UCSD-AML1 (cell line): Measurements from ENCODE around the gene ANO7.

Experiments used
- DNase-seq: peaks from one replicate; lab custom pipeline; 2025; ENCODE audit not compliant: unreplicated experiment; lab: John Stamatoyannopoulos, UW

The ANO7 gene

DNA sequence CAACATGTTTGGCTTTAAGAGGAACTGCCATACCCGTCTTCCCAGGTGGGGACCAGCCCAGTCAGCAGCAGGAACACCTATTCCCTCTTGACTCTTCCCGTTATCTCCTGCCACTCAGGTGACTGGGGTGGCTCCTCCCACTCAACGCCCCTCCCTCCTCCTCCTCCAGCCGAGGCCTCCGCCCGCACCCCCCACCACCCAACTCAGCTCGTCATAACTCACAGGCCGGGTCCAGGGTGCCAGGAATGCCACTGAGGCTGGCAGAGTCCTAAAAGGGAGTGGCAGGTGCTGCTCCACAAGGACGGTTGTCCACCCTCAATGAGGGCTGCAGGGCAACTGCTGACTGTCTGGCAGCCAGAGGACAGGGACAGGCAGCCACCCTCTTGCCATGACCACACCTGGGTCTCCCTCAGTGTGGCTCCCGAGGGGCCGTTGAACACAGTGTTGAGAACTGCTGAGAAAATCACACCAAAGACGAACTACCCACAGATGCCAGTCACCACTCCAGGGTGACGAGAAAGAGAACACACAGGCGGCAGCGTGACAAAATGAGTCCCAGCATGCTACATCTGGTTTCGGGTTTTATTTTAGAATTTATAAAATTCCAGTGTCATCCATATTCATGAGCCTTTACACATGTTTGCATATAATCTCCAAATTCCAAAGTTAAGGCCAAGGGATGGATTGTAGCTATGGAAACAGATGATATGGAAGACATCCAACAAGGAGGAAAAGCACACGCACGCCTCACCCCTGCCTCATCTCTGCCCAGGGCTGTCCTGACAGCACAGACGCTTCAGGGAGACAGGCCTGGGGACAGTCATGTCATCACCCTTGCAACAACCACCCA, 38.5 kb downstream of the ANO7 start:
- no peak for DNase-seq

- no peak for DNase-seq
Observed at GRCh38 chr2:241227594-241227993, 39.1 kb downstream of the ANO7 start.

- no peak for DNase-seq
Observed at GRCh38 chr2:241228081-241228859, 39.8 kb downstream of the ANO7 start.

- DNase-seq: no peak
Observed at GRCh38 chr2:241228860-241229516, 40.5 kb downstream of the ANO7 start.

DNA sequence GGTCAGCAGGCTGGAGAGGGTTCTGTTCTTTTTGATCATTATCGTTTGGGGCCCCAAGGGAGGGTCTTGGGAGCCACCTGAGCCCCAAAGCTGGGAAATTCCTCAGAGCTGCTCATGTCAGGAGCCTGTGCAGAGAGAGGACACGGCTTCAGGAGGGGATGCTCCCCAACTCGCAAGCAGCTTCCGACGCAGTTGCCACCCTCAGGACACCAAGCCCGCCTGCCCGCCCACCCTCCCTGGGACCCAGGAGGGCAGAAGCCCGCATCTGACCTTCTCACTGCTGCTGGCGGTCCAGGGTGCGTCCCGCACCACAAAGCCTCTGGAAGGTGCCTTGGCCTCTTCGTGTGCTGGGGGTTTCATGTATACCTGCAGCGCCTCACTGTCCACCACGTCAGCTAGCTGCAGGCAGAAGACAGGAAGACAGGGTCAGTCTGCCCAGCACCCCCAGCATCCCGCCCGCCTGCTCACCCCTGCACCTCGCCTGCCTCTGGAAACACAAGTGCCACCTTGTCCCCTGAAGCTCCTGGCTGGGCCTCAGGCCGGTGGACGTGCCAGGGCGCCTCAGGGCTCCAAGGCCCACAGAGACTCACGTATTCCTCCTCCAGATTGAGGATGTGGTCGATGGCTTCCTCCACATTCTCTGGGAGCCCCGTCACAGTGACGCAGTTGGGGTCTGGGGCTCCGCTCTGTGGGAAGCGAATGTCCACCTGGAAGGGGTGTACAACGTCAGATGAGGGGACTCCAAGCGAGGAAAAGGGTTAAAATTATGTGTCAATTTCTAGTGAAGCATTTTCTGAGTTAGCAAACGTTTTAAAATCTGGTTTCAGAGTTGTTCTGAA, 41.3 kb downstream of the ANO7 start:
- no peak for DNase-seq

DNA sequence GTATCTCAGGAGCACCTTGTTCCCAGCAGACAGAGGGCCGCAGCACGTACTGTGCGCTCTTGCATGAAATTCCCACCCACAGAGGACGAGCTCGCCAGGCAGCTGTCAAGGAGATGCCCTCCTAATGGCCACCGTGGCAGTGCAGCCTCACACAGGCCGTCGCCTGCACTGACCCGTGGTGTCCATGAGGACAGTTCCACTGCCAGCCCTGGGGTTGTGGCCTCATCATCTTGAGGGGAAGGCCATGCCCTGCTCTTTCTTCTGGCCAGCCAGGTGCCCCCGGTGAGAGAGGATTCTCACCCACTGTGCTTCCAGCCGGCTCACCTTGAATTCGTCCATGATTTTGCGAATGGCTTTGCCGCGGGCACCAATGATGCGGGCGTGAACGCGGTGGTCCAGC, 42.0 kb downstream of the ANO7 start:
- no peak for DNase-seq

- no peak for DNase-seq
Observed at GRCh38 chr2:241232736-241233575, 44.5 kb downstream of the ANO7 start.

GRCh38 chr2:241234066-241234790, 45.8 kb downstream of the ANO7 start:
- no peak for DNase-seq

- DNase-seq: no peak
Observed at GRCh38 chr2:241234962-241235740, 46.7 kb downstream of the ANO7 start.

GRCh38 chr2:241235859-241236593, 47.5 kb downstream of the ANO7 start:
- no peak for DNase-seq

DNA sequence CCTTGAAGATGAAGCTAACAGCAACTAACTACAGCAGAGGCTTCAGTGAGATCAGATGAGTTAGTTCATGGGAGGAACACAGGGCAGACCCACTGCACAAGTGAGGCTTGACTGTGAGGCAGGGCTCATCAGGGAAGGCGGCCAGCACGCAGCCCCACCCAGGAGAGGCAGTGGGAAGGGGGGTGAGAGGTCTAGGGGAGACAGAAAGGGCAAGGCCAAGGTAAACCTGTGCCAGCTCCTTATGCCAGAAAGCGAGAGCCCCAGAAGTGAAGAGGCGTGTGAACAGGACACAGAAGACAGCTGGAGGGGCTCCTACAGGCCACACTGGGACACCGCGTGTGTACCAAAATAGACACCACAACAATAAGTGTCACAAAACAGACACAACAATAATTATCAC, 48.6 kb downstream of the ANO7 start:
- no peak for DNase-seq

DNA sequence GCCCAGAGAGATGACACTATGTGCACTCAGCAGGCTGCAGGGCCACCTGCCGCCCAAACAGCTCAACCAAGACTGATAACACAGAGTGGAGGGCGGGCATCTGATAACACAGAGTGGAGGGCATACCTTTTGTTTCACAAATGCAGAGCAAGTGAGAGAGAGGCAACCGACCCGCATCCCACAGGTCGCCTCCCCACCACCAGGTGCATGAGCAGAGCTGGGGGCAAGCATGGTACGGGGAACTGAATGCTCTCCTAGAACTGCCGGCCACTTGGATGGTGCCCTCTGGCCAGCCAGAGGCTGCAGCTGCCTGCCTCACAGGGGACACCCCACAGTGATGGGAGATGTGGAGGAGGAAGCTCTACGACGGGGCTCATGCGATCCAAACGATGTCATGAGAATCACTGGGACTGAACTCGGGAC, 49.5 kb downstream of the ANO7 start:
- no peak for DNase-seq

DNA sequence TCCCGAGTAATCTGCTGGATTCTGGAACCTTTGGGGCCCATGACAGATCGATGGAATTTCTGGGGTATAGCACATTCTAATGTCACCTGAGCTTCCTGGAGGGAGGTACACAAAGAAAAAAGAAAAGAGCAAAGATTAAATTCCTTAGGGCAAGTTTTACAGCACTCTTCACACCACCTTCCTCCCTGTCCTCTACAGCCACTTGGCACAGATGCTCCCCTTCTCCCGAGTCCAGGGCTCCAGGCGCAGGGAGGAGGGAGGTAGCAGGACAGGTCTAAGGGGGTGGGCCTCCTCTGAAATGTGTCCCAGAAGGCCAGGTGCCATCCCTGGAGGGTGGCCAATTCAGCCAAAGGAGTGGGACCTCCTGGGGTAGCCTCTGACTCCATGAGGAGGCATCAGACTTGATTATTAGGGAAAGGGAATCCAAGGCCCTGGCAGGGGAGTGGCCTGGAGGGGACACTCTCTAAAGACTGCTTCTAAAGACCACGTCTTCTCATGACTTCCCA, 50.3 kb downstream of the ANO7 start:
- no peak for DNase-seq

DNA sequence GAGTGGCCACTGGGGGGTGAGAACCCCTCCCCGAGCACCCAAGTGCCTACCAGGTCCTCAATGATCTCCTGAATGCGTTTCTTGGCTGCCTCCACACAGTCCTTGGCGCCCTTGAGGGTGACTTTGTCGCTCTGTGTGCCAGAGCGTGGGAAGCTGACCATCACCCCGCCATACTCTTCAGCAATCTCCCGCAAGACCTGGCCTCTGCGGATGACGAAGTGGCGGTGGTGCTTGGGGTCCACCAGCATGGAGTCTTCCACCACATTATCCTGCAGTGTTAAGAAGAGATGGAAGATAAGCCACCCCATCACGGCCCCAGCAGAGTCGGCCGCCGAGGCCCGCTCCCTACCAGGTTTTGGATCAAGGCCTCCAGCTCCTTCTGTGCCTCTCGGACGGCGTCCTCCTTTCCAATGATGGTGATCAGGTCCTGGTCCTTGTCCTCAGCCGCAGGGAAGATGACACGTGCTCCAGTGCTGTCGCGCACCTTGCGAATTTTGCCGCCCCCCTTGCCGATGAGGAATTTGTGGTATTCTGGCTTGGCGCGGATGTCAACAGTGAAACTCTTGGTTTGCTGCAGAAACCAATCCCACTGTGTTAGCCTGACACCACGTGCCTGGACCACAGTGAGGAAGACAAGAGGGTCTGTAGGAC, 51.2 kb downstream of the ANO7 start:
- DNase-seq: no peak

DNA sequence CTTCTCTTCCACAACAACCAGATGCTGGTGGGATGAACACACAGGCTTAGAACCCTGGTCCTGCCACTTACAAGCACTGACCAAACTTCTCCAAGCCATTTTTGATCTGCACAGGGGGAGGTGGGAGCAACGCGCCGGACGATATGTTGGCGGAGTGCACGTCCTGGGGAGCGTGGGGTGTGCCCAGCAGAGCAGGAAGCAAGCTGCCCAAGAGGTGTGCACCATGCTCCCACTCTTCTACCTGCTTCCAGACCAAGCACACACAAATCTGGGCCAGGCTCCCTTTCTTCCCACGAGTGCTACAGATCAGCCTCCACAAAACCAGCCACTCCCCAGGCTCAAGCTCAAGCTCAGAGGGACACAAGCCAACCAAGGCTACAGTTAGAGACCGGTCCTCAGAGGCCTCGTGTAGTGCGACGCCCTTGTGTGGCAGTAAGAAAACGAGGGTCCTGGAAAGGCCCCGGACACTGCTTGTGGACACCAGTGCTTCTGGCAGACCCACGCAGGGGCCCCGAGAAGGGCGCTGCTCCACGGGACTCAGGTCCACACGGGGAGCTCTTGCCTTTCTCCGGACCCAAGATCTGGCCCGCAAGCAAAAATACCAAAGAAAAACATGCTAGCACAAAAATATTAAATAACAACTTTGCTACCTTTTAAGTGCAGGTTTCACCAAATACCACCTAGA, 52.0 kb downstream of the ANO7 start:
- DNase-seq: no peak

DNA sequence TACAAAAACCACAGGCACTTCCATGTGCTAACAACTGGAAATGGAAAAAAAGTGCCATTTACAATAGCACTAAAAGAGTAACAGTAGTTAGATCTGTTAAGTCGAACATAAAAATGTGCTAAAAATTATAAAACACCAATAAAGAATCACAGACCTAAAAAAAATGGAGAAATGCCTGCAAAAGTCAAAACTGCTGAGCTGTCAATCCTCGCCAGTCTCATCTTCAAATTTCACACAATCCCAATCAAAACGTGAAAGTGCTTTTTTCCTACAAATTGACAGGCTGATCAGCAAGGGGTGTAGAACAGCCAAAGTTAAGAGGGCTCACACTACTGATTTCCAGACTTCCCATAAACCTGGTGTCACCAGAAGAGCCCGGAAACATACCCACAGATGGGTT, 53.2 kb downstream of the ANO7 start:
- no peak for DNase-seq

GRCh38 chr2:241242306-241242705, 53.8 kb downstream of the ANO7 start:
- no peak for DNase-seq
